Heart left ventricle (tissue), 13 donors: Measurements from ENCODE around the gene FRMD1.

ENCODE experiments used
- CTCF ChIP-seq, 12 donors: fragments of 200-600 bp; sonication (generic) in 4 of 12; IDR thresholded peaks; one replicate each; pipeline versions ENCODE4 v1.5.0 to v1.8.0; 2018 to 2022; ENCODE audit warnings: antibody characterized with exemption in 12 of 12, mild to moderate bottlenecking in 5 of 12
- POLR2A ChIP-seq, 2 donors: fragments of 450-650 bp; IDR thresholded peaks; one replicate each; pipeline ENCODE4 v1.6.1; 2017; ENCODE audit warnings: antibody characterized with exemption in 2 of 2, mild to moderate bottlenecking in 2 of 2, moderate library complexity in 2 of 2
- donor health status: ischemic (EF 13 %, LVEDD 7.1; RV severe dilation, severe dysfunction).
- donor health status: DM: no; HTN: yes; CAD: no.
- donor health status: DM: no; HTN: no; CAD: no.
- donor health status: ischemic (EF 25% LVEDD 6.9; RV normal size, moderate dysfunction).
- donor health status: ischemic (EF 25% LVEDD 5.7; RV mildly dilated, moderate dysfunction).
- donor health status: ischemic (EF 35%, LVEDD 5.7; RV mildly dilated, moderate dysfunction).
- donor health status: nonischemic (EF 11% LVEDD 7.7; RV severe dilation, severe dysfunction).
- donor health status: DM: yes; HTN: yes; CAD: no.
- donor health status: PGD.
- donor health status: ischemic (EF 29% LVEDD 5.4; RV normal size, mild dysfunction).
- donor health status: nonischemic (EF 23%, LVEDD 6.1; RV moderate dilation, normal function).

GRCh38 chr6:168018664-168019063, 60.3 kb downstream of the FRMD1 start:
- TF ChIP-seq CTCF (IDR thresholded peaks at IDR 0.05) (no peak), POLR2A (IDR thresholded peaks at IDR 0.05) (no peak)
